GM13977 (cell line): ENCODE measurements around the gene IL5RA.

ENCODE experiments used
- DNase-seq: peaks from one replicate; pipeline ENCODE4 v3.0.0; 2012; ENCODE audit warnings: low spot score
- CTCF ChIP-seq: IDR thresholded peaks from 2 replicates; pipeline ENCODE4 v1.5.1; 2012; ENCODE audit warnings: mild to moderate bottlenecking, control low read depth; ENCODE audit not compliant: insufficient read depth; ENCODE audit errors: extremely low read depth, missing control alignments
- in situ Hi-C: fragments of 300-500 bp; cut with MboI; formaldehyde crosslinking; loops from one replicate; pipeline ENCODE4 v1.12.0; 2022; ENCODE audit warnings: low sequenced_read_pairs, low pct_unique_long_range_greater_than_20kb, mixed read lengths, inconsistent platforms; ENCODE audit not compliant: unreplicated experiment

IL5RA gene

GRCh38 chr3:3110299-3110630, at the start of gene IL5RA:
Gene IL5RA (minus strand): TSS chr3:3110374. CDS start chr3:3104984, 5,390 bp downstream.
- in situ Hi-C loops = no loop called here
- no peak for TF ChIP-seq CTCF
- DNase-seq = no peak

GRCh38 chr3:3157484-3157883, 47.3 kb upstream of the IL5RA start:
- no peak for TF ChIP-seq CTCF
- in situ Hi-C loops = no loop called here
- no peak for DNase-seq

- TF ChIP-seq CTCF = no peak
- in situ Hi-C loops = no loop called here
- DNase-seq = no peak
These were observed 44.9 kb upstream of the IL5RA start for GRCh38 chr3:3154879-3155610.

GRCh38 chr3:3151513-3151912, 41.3 kb upstream of the IL5RA start:
- DNase-seq = no peak
- in situ Hi-C loops = no loop called here
- TF ChIP-seq CTCF = no peak

GRCh38 chr3:3149560-3149959, 39.4 kb upstream of the IL5RA start:
- in situ Hi-C loops = no loop called here
- no peak for TF ChIP-seq CTCF

GRCh38 chr3:3145831-3146230, 35.7 kb upstream of the IL5RA start:
- DNase-seq = no peak
- in situ Hi-C loops = no loop called here
- no peak for TF ChIP-seq CTCF

More at GRCh38 chr3:3149560-3149959, 39.4 kb upstream of the IL5RA start:
- no peak for DNase-seq
